HG02623 (cell line): ENCODE results near the gene PRRC2B.
"Not testable (repeated sequence)": the region's sequence is repeated elsewhere in the genome, so short reads cannot be mapped to it uniquely, and the experiment has no call there.

Experiments used
- ATAC-seq: cut with Tn5 transposase; IDR thresholded peaks from one replicate; pipeline ENCODE4 v1.9.1; 2021; ENCODE audit warnings: moderate library complexity; ENCODE audit not compliant: unreplicated experiment

The PRRC2B gene

GRCh38 chr9:131393622-131394463 is at the start of gene PRRC2B:
TSS of gene PRRC2B (plus strand) at chr9:131394086. CDS start at chr9:131430145, 36,059 bp downstream.
- ATAC-seq = peak; percentile 46

GRCh38 chr9:131344931-131345535 is 48.9 kb upstream of the PRRC2B start:
- not testable (repeated sequence) for ATAC-seq

GRCh38 chr9:131346559-131346958 is 47.3 kb upstream of the PRRC2B start:
- no peak for ATAC-seq

GRCh38 chr9:131347376-131348020 is 46.4 kb upstream of the PRRC2B start:
- ATAC-seq = no peak

- ATAC-seq = no peak
Observed at GRCh38 chr9:131348631-131349521, 45.0 kb upstream of the PRRC2B start.

GRCh38 chr9:131349522-131349880 is 44.4 kb upstream of the PRRC2B start:
- ATAC-seq = no peak

GRCh38 chr9:131349881-131350563 is 43.9 kb upstream of the PRRC2B start:
- ATAC-seq = no peak

GRCh38 chr9:131356479-131356878 is 37.4 kb upstream of the PRRC2B start:
- ATAC-seq = not testable (repeated sequence)

- ATAC-seq = no peak
Observed at GRCh38 chr9:131358556-131358955, 35.3 kb upstream of the PRRC2B start.

- no peak for ATAC-seq
Observed at GRCh38 chr9:131361202-131361833, 32.6 kb upstream of the PRRC2B start.

GRCh38 chr9:131365546-131365945 is 28.3 kb upstream of the PRRC2B start:
- ATAC-seq = no peak

- no peak for ATAC-seq
Observed at GRCh38 chr9:131366761-131367401, 27.0 kb upstream of the PRRC2B start.

- no peak for ATAC-seq
Observed at GRCh38 chr9:131367450-131367849, 26.4 kb upstream of the PRRC2B start.

GRCh38 chr9:131370638-131371037 is 23.2 kb upstream of the PRRC2B start:
- no peak for ATAC-seq

- ATAC-seq = not testable (repeated sequence)
Observed at GRCh38 chr9:131372599-131372973, 21.3 kb upstream of the PRRC2B start.

GRCh38 chr9:131374638-131375037 is 19.2 kb upstream of the PRRC2B start:
- ATAC-seq = not testable (repeated sequence)

- ATAC-seq = no peak
Observed at GRCh38 chr9:131379056-131379455, 14.8 kb upstream of the PRRC2B start.

- no peak for ATAC-seq
Observed at GRCh38 chr9:131382850-131383729, 10.8 kb upstream of the PRRC2B start.
